GM12878 (cell line): ENCODE measurements around the gene C19orf81. TPM values are rescaled to one million over a fixed set of nuclear protein-coding genes. Genes with fewer than 3 reads are reported as not detected.

Source experiments
- ATAC-seq: fragments of 200-7000 bp; cut with Tn5 transposase; 3 replicates; pipeline ENCODE4 v1.9.1; 2020; ENCODE audit warnings: mild to moderate bottlenecking, moderate library complexity
- BruUV-seq: library from RNA; stranded (reverse); fragments of 400-500 nt; replicated peaks from 2 replicates; lab custom pipeline; 2021; lab: Mats Ljungman, UMichigan
- CTCF ChIA-PET: fragments of 300-600 bp; sonication (Branson Sonifier 250); formaldehyde crosslinking; extraction: SDS; loops from one replicate; lab custom pipeline; 2021; ENCODE audit warnings: inconsistent platforms; lab: Yijun Ruan, JAX
- POLR2A ChIA-PET: fragments of 350-600 bp; formaldehyde crosslinking; extraction: SDS; loops from one replicate; lab custom pipeline; 2021; ENCODE audit warnings: inconsistent platforms; lab: Charles Lee
- RAD21 ChIA-PET: fragments of 300-600 bp; sonication (Branson Sonifier 250); formaldehyde crosslinking; loops from one replicate; lab custom pipeline; 2023; ENCODE audit warnings: antibody characterized with exemption; ENCODE audit not compliant: unreplicated experiment; lab: Charles Lee
- SMC1A ChIA-PET: fragments of 300-600 bp; sonication (Branson Sonifier 250); formaldehyde crosslinking; loops from one replicate; lab custom pipeline; 2023; ENCODE audit not compliant: unreplicated experiment, uncharacterized antibody; lab: Charles Lee
- DNase-seq: peaks from one replicate; pipeline ENCODE4 v3.0.0-alpha.2; 2011; ENCODE audit warnings: low read depth, low spot score
- FAIRE-seq: peaks from 3 replicates; lab custom pipeline; 2011; peaks lifted over from hg19 to GRCh38; lab: Jason Lieb, UNC
- H2AFZ ChIP-seq: 2 replicates; pipeline ENCODE4 v1.6.0; 2011; ENCODE audit warnings: low read depth, low read length, control low read depth; ENCODE audit not compliant: control insufficient read depth
- H3K27ac ChIP-seq: 2 replicates; pipeline ENCODE4 v1.5.1; 2011; ENCODE audit warnings: control low read depth; ENCODE audit not compliant: control insufficient read depth, insufficient read depth
- H3K27me3 ChIP-seq, 2 experiments: replicated peaks in 1 of 2; 2 replicates each; pipeline versions ENCODE4 v1.6.0 to v1.6.1; 2011; ENCODE audit warnings: low read length in 1 of 2; ENCODE audit not compliant: control insufficient read depth in 2 of 2, insufficient read depth in 2 of 2
- H3K36me3 ChIP-seq, 2 experiments: 2 replicates each; pipeline ENCODE4 v1.5.1; 2011; ENCODE audit warnings: low read length in 1 of 2; ENCODE audit not compliant: control insufficient read depth in 2 of 2, insufficient read depth in 2 of 2
- H3K4me1 ChIP-seq: 2 replicates; pipeline ENCODE4 v1.6.1; 2011; ENCODE audit warnings: mild to moderate bottlenecking, low read length, moderate library complexity, mixed read lengths; ENCODE audit not compliant: control insufficient read depth, insufficient read depth
- H3K4me2 ChIP-seq: 2 replicates; pipeline ENCODE4 v1.6.0; 2011; ENCODE audit warnings: control low read depth; ENCODE audit not compliant: control insufficient read depth, insufficient read depth
- H3K4me3 ChIP-seq: fragments of 200-600 bp; sonication (generic); 2 replicates; pipeline ENCODE4 v1.5.1; 2016
- H3K79me2 ChIP-seq: 2 replicates; pipeline ENCODE4 v1.6.0; 2011; ENCODE audit warnings: low read length; ENCODE audit not compliant: control insufficient read depth, insufficient read depth
- H3K9ac ChIP-seq: 2 replicates; pipeline ENCODE4 v1.8.0; 2011; ENCODE audit warnings: low read length, control low read depth, mixed read lengths; ENCODE audit not compliant: control insufficient read depth, insufficient read depth
- H3K9me3 ChIP-seq: replicated peaks from 3 replicates; pipeline ENCODE4 v1.5.1; 2011; ENCODE audit warnings: mild to moderate bottlenecking, low read length; ENCODE audit not compliant: control insufficient read depth, insufficient read depth
- H4K20me1 ChIP-seq: 2 replicates; pipeline ENCODE4 v1.6.0; 2011; ENCODE audit not compliant: control insufficient read depth, insufficient read depth
- BCL3 ChIP-seq: IDR thresholded peaks from 2 replicates; pipeline ENCODE4 v1.6.1; 2011; ENCODE audit warnings: borderline replicate concordance, low read depth, mild to moderate bottlenecking, moderate library complexity, low read length; ENCODE audit not compliant: insufficient read depth, poor library complexity, severe bottlenecking
- CBX3 ChIP-seq: fragments of 200-600 bp; sonication (generic); IDR thresholded peaks from 2 replicates; pipeline ENCODE4 v1.6.1; 2016; ENCODE audit warnings: low read depth, borderline replicate concordance
- EP300 ChIP-seq, 2 experiments: fragments of 150-350 bp in 1 of 2; IDR thresholded peaks; 2 replicates each; pipeline ENCODE4 v1.6.1; 2011 to 2012; ENCODE audit warnings: low read depth in 2 of 2, low read length in 2 of 2, borderline replicate concordance in 1 of 2, improper control_type of control experiment in 1 of 2, inconsistent platforms in 1 of 2; ENCODE audit not compliant: control insufficient read depth in 1 of 2
- FOXK2 ChIP-seq: fragments of 450-650 bp; IDR thresholded peaks from 2 replicates; pipeline ENCODE4 v1.6.1; 2017; ENCODE audit warnings: mild to moderate bottlenecking, moderate library complexity
- GABPA ChIP-seq: IDR thresholded peaks from 2 replicates; pipeline ENCODE4 v1.6.1; 2014; ENCODE audit warnings: antibody characterized with exemption, low read depth, mild to moderate bottlenecking, inconsistent platforms
- HDAC2 ChIP-seq: fragments of 200-600 bp; sonication (generic); IDR thresholded peaks from 2 replicates; pipeline ENCODE4 v1.6.1; 2017
- IKZF2 ChIP-seq, 2 experiments: fragments of 450-650 bp; IDR thresholded peaks; 2 replicates each; pipeline ENCODE4 v1.6.1; 2017; ENCODE audit warnings: mild to moderate bottlenecking in 2 of 2, moderate library complexity in 2 of 2
- IRF5 ChIP-seq: fragments of 450-650 bp; IDR thresholded peaks from 2 replicates; pipeline ENCODE4 v1.6.1; 2017; ENCODE audit warnings: borderline replicate concordance
- JUNB ChIP-seq: IDR thresholded peaks from 2 replicates; pipeline ENCODE4 v1.6.1; 2016; ENCODE audit warnings: antibody characterized with exemption, mild to moderate bottlenecking
- MAX ChIP-seq: IDR thresholded peaks from 2 replicates; pipeline ENCODE4 v1.6.1; 2012; ENCODE audit warnings: low read depth, low read length, improper control_type of control experiment
- MYC ChIP-seq: IDR thresholded peaks from 2 replicates; pipeline ENCODE4 v1.6.1; 2011; ENCODE audit warnings: mild to moderate bottlenecking, low read length, moderate library complexity, inconsistent platforms; ENCODE audit not compliant: insufficient read depth, insufficient replicate concordance, insufficient read length, severe bottlenecking
- POLR2AphosphoS5 ChIP-seq: IDR thresholded peaks from 2 replicates; pipeline ENCODE4 v1.6.1; 2011; ENCODE audit warnings: mild to moderate bottlenecking, low read length, inconsistent platforms
- POU2F2 ChIP-seq: IDR thresholded peaks from 3 replicates; pipeline ENCODE4 v1.6.1; 2011; ENCODE audit warnings: low read depth, mild to moderate bottlenecking, low read length, borderline replicate concordance
- RBBP5 ChIP-seq: fragments of 200-600 bp; sonication (generic); conservative IDR thresholded peaks from 2 replicates; pipeline ENCODE4 v1.6.1; 2016
- SIX5 ChIP-seq: IDR thresholded peaks from 2 replicates; pipeline ENCODE4 v1.6.1; 2011; ENCODE audit warnings: mild to moderate bottlenecking, low read depth, low read length, moderate library complexity; ENCODE audit not compliant: severe bottlenecking
- SUZ12 ChIP-seq: fragments of 200-600 bp; sonication (generic); IDR thresholded peaks from one replicate; pipeline ENCODE4 v1.6.1; 2018; ENCODE audit warnings: antibody characterized with exemption, mild to moderate bottlenecking; ENCODE audit not compliant: unreplicated experiment
- TAF1 ChIP-seq: IDR thresholded peaks from 2 replicates; pipeline ENCODE4 v1.6.1; 2011; ENCODE audit warnings: mild to moderate bottlenecking, low read depth, low read length, borderline replicate concordance
- TARDBP ChIP-seq: IDR thresholded peaks from 2 replicates; pipeline ENCODE4 v1.6.1; 2016; ENCODE audit warnings: borderline replicate concordance
- TCF7 ChIP-seq: IDR thresholded peaks from 2 replicates; pipeline ENCODE4 v1.6.1; 2014; ENCODE audit warnings: antibody characterized with exemption, borderline replicate concordance
- ZNF384 ChIP-seq: IDR thresholded peaks from 2 replicates; pipeline ENCODE4 v1.6.1; 2012; ENCODE audit warnings: low read depth, mild to moderate bottlenecking, low read length, improper control_type of control experiment, borderline replicate concordance
- WGBS: methylation state at CpG from one replicate; pipeline ENCODE4 v1.1.6; 2016; ENCODE audit warnings: low lambda C conversion rate; ENCODE audit not compliant: insufficient replicate concordance, insufficient coverage; ENCODE audit errors: missing lambda C conversion rate; 5-methylcytosine and 5-hydroxymethylcytosine counted together
- in situ Hi-C: fragments of 300-500 bp; cut with MboI; formaldehyde crosslinking; loops from 9 replicates; pipeline ENCODE4 v1.14.3; 2018; ENCODE audit warnings: mixed read lengths
- intact Hi-C: fragments of 100-400 bp; cut with micrococcal nuclease; formaldehyde crosslinking; loops from one replicate; pipeline ENCODE4 v1.14.2; 2022; ENCODE audit not compliant: unreplicated experiment
- polyA plus RNA-seq, 11 experiments: library from polyadenylated mRNA; depleted of rRNA in 4 of 11; unstranded in 6 of 11; stranded (reverse) in 5 of 11; fragments of >200 nt; fragmentation: Nextera tagmentation in 4 of 11; fragmentation: Illumina TruSeq in 1 of 11; extraction: Ambion mirVana in 4 of 11; extraction: Trizol in 1 of 11; gene quantifications; 1 replicate in 1 of 11; 2 replicates in 10 of 11; pipeline versions ENCODE4 v1.2.1 to v1.2.3, GENCODE V29; 2011 to 2016; ENCODE audit warnings: inconsistent platforms in 2 of 11, missing spikeins in 2 of 11, low read depth in 1 of 11
- total RNA-seq, 4 experiments: library from RNA; depleted of rRNA in 3 of 4; stranded (reverse); fragments of >200 nt in 3 of 4; fragmentation: Illumina TruSeq in 1 of 4; extraction: Trizol in 1 of 4; gene quantifications; 2 replicates each; pipeline versions ENCODE4 v1.2.1 to v1.2.3, GENCODE V29; 2013 to 2021

The C19orf81 gene
- total and polyA plus RNA-seq, 10 of the 15 experiments (the other 5 are each of a cell fraction or from before 2014, with no cell fraction given), result 0.69 TPM; not detected in 9

- WGBS, result 29% methylated on average over 35 of the region's 49 CpGs
- BruUV-seq, result no TSS peak
- FAIRE-seq, result no peak
Measured at GRCh38 chr19:50668416-50668815, 19.2 kb downstream of the C19orf81 start.

More at GRCh38 chr19:50668416-50668815, 19.2 kb downstream of the C19orf81 start:
- ATAC-seq (no peak), DNase-seq (no peak)
- SMC1A ChIA-PET, result no interaction called here
- Histone ChIP-seq H3K36me3 (no peaks in the 10 kb centered on the region), H3K27me3 (peaks cover 3 to 5% of the 10 kb centered on the region in 2 experiments), H3K4me2 (no peak overlapping the region), H2AFZ (no peak overlapping the region), H3K4me3 (no peak overlapping the region), H3K9ac (no peak overlapping the region), H3K4me1 (no peaks in the 10 kb centered on the region), H3K79me2 (no peaks in the 10 kb centered on the region), H4K20me1 (no peaks in the 10 kb centered on the region), H3K9me3 (no peaks in the 10 kb centered on the region; the same call in 2 of the 3 replicates), H3K27ac (no peak overlapping the region)
- RAD21 ChIA-PET, result no interaction called here
- TF ChIP-seq POU2F2 (no peak), IRF5 (no peak), IKZF2 (IDR thresholded peaks at IDR 0.05) (no peak), GABPA (no peak), MAX (no peak), FOXK2 (no peak), SUZ12 (no peak), CBX3 (no peak), RBBP5 (no peak), JUNB (no peak), SIX5 (no peak), POLR2AphosphoS5 (no peak), TAF1 (no peak), TCF7 (no peak), MYC (no peak), HDAC2 (no peak), EP300 (IDR thresholded peaks at IDR 0.05; ENCODE audit: borderline replicate concordance in 1 of 2, control insufficient read depth in 1 of 2, low read depth in 2 of 2, low read length in 2 of 2) (no peak), ZNF384 (no peak), TARDBP (no peak), BCL3 (no peak)
- in situ Hi-C loops (no loop called here), intact Hi-C loops (no loop called here)
- CTCF ChIA-PET, result no interaction called here
- POLR2A ChIA-PET, result no interaction called here
